HG03196 (cell line): ENCODE results near the gene CHSY1.
"Not testable (repeated sequence)": the region's sequence is repeated elsewhere in the genome, so short reads cannot be mapped to it uniquely, and the experiment has no call there.

Experiments
- ATAC-seq: cut with Tn5 transposase; IDR thresholded peaks from one replicate; pipeline ENCODE4 v1.9.1; 2021; ENCODE audit not compliant: unreplicated experiment

Gene CHSY1, protein sequence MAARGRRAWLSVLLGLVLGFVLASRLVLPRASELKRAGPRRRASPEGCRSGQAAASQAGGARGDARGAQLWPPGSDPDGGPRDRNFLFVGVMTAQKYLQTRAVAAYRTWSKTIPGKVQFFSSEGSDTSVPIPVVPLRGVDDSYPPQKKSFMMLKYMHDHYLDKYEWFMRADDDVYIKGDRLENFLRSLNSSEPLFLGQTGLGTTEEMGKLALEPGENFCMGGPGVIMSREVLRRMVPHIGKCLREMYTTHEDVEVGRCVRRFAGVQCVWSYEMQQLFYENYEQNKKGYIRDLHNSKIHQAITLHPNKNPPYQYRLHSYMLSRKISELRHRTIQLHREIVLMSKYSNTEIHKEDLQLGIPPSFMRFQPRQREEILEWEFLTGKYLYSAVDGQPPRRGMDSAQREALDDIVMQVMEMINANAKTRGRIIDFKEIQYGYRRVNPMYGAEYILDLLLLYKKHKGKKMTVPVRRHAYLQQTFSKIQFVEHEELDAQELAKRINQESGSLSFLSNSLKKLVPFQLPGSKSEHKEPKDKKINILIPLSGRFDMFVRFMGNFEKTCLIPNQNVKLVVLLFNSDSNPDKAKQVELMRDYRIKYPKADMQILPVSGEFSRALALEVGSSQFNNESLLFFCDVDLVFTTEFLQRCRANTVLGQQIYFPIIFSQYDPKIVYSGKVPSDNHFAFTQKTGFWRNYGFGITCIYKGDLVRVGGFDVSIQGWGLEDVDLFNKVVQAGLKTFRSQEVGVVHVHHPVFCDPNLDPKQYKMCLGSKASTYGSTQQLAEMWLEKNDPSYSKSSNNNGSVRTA

DNA sequence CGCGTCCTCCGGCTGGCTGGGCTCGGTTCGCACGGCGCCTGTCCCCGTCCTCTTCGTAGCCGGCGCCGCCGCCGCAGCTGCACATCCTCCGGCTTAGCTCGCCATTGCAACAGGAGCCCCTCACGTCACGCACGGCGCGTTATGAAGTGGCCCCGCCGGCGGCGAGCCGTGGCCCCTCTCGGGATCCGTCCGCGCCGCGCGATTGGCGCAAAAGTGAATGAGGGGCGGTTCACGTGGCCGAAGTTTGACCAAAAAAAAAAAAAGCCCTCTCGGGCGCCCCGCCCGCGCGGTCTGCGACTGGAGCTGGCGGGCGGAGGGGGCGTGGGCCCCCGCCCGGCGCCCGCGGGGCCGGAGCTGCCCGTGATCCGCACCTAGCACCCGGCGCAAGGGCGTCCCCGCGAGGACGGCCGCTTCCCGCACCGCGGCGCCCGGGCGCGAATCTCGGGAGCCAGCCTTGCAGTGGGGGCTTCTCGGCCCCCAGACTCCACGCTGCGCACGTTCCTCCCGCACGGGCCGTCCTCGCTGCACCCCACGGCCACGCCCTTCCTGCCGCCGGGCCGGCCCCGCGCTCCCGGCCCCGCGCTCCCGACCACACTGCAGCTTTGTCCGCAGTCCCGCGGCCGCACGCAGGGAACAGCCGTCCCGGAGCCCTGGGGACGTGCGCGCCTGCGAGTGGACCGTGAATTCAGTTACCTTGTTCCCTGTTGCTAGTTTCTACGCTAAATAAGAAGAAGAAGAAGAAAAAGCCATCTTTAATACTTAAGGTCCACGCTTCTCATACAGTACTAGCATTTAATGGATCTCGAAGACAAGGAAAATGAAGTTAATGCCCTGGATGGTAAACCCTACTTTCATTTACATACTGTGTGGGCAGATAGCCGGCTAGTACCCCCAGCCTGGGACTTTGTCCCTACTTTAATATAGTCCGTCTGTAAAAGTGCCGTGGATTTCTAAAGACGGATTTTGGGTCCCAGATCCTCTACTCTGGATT is at the start of gene CHSY1:
CHSY1 (minus strand) TSS at position 219 of the 991 bp plus-strand sequence. CDS start 592 bp downstream, outside the sequence.
- ATAC-seq, result peak; percentile 63

DNA sequence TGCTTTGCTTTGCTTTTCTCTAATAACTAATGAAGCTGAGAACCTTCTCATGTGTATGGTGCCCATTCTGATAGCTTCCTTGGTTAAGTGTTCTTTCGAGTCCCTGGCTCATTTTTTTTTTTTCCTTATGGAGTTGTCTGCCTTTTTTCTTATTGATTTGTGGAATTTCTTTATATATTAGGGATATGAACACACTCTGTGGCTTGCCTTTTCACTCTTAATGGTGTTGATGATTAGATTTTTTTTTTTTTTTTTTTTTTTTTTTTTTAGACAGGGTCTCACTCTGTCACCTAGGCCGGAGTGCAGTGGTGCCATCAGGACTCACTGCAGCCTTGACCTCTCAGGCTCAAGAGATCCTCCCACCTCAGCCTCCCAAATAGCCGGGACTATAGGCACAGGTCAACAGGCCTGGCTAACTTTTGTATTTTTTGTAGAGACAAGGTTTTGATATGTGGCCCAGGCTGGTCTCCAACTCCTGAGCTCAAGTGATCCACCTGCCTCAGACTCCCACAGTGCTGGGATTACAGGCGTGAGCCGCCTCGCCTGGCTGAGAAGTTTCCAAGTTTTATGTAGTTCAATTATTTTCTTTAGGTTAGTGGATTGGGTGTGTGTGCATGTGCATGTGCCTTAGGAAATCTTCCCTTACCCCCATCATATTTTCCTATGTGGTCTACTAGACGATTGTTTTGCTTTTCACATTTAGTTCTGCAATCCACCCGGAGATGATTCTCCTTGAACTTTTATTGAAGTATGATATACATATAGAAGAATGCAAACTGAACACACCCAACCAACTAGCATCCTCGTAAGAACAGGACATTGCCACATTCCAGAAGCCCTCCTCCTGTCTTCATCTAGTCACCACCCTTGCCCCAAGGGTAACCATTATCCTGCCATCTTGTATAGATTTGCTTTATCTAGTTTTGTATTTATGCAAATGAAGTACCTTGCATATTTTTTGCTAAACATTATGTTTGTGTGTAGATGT is 44.9 kb upstream of the CHSY1 start:
- no peak for ATAC-seq

DNA sequence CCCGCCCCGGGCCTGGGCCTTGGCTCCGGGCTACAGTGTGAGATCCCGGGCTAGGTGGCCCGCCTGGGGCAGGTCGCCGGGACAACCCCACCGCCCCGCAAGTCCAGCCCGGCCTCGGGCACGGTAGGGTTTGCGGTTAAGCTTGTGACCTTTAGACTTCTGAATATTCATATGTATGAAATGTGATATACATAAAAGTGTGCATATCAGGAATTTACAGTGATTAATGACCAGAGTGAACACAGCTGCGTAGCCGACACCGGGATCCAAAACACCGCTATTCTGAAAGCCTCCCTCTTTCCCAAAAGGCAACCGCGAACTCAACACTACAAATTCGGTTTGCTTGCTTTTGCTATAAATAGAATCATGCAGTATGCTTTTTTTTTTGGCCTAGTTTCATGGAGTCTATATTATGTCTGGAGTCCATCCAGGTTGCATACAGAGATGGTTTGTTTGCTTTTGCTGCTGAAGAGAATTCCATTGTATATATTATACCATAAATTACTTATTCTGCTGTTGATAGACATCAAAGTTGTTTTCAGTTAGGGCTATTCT is 43.8 kb upstream of the CHSY1 start:
- no peak for ATAC-seq

DNA sequence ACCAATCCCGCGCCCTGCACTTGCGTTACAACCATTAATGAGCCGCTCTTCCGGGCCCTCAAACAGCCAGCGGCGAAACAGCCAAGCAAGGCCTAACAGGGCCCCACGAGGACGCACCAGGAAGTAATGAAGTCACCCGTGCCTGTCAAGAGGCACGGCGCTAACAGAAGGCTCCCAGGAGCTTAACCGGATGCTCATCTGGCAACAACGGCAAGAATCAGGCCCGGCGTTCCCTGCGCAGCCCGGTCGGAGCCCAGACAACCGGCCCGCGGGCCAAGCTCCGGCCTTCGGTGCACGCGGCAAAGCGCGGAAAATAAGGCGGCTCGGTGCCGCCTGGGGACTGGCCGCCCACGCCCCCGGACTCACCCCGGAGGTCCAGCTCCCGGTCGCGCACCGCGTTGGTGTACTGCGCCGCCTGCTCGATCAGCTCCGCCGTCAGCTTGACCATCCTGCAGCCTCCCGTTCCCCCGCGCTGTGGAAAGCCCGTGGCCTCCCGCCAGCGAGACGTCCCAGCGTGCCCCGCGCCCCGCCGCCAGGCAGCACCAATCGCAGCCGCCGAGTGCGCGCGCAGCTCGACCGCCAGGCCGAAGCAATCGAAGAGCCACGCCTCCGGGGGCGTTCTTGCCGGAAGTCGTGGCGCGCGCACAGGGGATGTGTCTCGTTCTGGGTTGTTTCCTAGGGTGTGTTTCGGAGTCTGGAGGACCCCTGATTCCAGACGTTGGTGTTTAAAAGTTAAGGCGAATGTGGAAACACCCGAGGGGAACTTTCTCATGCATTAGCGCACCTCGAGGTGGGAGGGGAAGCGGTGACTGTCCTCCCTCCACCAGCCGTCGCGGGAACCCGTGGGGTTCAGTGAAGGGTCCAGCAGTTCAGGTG is 43.1 kb upstream of the CHSY1 start, which contains the start of gene SNRPA1:
SNRPA1 (minus strand) TSS at position 518 of the 876 bp plus-strand sequence; CDS start at position 448, 70 bp downstream.
- peak; percentile 79 for ATAC-seq

DNA sequence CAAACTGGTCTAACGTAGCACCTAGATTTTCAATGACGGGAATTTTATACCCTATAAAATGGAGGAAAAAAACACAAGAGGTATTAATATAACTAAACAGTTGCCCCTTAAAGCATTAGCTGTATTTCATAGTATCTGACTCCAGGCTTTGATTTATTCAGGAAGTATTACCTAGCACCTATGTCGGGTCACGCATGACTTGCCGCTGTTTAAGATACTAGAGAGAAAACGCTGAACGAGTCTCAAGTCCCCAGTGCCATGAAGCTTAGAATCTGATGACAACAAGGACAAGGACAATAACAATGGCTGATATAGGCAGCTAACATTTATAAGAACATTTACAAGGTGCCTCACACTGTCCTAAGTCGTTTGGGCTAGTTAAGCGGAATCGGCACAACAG is 41.3 kb upstream of the CHSY1 start:
- ATAC-seq, result no peak

DNA sequence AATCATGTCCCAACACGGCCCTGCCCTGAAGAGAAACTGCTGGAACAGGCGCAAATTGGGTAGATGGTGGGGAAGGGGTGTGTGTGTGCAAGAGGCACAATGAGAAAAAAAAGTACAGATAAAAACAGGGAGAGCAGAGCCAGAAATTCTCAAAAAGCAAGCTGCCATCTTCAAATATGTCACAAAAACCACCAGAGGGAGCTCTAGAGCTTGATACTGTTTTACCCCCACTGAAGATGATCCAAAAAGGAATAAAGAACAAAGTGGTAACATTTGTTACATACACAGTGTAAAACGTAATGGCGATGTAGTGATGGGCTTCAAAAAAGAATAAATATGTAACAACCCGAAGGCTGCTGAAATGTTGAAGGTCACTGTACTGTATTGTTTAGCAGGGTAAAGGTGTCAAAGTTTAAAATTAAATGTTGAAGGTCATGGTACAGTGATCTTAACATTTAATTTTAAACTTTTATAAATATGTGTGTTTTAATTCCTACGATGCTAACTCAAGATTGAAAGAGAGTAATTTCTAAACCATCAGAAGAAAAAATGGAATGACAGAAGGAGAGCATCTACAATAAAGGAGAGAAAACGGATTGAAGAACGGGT is 37.2 kb upstream of the CHSY1 start:
- ATAC-seq, result no peak

DNA sequence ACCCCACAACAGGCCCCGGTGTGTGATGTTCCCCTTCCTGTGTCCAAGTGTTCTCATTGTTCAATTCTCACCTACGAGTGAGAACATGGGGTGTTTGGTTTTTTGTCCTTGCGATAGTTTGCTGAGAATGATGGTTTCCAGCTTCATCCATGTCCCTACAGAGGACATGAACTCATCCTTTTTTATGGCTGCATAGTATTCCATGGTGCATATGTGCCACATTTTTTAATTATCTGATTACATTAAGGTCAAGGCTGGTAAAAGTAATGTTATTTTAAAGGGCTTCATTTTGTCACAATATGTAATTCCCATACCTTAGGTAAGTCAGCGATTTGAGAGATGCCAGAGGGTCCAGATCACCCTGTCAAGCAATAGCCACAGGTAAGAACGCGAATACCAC is 35.5 kb upstream of the CHSY1 start:
- not testable (repeated sequence) for ATAC-seq

DNA sequence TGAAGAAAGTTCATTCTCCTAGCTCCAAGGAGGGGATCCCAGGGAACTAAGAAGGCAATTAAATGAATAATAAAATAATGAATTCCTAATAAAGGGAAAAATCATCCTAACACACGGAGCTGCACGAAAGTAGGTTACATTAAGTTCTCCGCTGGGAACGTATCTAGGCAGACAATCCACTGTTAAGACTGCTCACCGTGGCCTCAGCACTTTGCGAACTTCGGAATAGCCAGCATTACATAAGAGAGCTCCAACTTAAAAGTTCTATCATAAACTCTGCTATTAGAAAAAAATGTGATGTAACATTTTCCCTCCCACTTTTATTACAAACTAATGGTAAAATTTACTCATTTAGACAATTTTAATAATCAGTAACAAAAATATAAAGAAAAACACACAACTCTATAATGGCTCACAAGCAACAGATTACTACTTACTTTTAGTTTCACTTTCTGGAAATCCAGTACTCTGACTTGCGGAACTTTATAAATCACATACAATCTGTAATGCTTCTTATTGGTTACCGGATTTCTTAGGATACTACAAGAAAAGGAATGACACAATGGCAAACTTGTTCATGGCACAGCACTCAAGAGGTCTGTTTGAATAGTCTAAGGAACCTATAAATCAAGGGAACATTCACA is 34.7 kb upstream of the CHSY1 start:
- ATAC-seq, result no peak

DNA sequence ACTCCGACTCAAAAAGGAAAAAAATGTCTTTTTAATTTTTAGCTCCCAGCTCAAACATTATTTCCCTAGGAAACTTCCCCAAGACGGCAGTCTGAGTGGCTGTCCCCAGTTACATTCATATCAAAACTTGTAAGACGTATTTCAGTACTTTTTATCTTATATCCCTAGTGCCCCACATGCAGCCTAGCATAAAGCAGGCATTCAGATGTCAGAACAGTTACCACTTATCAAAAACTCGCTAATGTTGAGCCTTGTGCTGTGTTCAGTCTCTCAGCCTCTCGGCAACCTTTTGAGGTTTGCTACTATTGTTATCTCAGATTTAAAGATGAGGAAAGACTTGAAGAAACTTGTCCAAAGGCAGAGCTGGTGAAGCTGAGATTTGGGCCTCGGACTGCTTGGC is 32.1 kb upstream of the CHSY1 start:
- no peak for ATAC-seq

DNA sequence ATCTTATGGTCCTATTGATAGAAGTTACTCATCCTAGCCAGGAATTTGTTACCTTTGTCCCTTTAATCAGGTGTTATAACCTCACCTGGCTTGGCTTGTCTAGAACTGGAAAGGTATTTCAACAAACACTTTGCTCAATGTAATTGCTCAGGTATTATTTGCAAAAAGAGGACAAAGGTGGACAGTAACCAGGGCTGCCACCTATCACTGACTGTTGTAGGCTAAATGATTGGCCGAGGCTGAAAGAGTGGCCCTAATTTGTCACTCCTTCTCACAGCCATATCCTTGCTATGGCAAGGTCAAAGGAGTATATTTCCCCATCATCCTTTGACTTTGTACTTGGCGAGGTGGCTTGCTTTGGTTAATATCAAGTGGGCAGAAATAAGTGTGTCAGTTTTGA is 28.2 kb upstream of the CHSY1 start:
- no peak for ATAC-seq

DNA sequence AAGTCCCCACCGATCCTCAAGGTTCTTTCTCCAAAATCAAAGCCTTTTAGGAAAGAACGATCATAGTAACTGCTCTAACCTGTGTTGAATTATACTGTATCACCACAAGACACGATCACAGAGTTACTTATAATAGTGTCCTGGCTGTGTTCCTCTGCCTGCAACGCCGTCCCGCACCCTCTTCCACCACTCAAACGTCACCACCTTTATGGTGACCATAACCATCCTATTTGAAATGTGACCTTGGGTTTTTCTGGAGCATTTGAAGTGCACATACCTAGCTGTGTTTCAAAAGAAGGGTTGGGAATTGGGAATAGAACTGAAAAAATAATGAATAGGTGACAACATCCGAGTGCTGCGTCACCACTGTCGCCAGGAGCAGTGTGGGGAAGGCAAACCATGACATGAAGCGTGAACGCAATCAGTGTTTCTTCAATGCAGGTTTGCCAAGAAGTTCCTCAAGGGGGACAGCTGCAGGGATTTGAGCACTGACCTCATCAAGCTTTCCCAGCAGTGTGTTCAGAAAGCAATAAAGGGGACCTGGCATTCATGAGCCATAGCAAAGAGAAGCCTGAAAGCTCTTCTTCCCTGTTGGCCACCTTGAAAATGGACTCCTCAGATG is 26.2 kb upstream of the CHSY1 start:
- ATAC-seq, result no peak

DNA sequence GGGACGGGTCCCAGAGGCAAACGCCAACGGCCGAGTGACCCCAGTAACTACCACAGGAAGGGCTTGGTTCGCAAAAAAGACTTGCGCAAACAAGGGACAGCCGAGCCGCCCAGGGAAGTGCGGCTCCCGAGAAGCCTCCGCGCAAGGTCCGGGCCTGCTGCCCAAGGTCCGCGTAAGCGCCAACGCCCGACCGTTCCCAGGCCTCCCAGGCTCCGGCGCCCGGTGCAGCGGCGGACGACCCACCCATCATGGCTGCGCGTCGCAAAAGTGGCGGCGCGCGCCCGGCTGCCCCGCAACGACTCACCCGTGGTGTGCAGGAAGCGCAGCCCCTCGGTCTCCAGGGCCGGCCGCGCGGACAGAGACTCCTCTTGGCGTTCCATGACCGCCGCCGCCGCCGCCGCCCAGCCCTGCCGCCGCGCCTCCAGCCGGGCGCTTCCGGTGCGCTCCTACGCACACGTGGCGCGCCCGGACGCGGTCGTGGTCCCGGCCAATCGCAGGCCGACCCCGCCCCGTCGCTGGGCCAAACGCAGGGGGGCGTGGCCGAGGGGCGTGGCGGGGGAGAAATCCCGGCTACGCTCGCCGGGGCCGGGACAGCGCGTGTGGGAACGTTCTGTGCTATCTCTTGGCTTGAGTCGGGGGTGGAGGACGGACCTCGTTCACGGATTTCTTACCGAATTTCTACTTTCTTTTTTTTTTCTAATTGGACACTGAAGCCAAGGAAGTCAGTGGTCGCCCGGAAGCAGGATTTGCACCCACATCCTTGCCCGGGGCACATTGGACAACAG is 25.4 kb upstream of the CHSY1 start, which contains the start of gene SELENOS:
SELENOS (minus strand) TSS at position 448 of the 785 bp plus-strand sequence; CDS start at position 380, 68 bp downstream.
- peak; percentile 88 for ATAC-seq

DNA sequence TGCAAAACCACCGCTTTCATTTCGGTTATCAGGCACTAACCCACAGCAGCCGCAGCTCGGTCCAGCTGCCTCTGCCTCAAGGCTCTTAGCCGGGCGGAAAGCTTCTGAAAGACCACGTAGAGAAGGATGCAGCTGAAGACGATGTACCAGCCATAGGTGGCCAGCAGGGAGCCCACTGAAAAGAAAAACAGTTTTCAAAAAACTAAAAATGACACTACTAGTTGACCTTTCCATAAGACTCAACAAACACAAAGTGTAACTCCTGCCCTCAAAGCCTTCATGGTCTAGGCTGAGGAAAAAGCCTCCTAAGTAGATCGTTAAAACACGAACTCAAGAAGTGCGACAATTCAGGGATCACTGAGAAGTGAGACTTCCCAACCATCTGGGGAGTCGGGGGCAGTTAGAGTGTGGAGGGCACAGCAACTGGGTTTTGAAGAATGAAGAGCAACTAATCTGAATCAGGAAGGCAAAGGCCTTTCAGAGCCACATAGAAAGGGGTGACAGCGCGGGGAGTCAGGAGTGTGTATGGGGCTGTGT is 24.7 kb upstream of the CHSY1 start:
- peak; percentile 27 for ATAC-seq

DNA sequence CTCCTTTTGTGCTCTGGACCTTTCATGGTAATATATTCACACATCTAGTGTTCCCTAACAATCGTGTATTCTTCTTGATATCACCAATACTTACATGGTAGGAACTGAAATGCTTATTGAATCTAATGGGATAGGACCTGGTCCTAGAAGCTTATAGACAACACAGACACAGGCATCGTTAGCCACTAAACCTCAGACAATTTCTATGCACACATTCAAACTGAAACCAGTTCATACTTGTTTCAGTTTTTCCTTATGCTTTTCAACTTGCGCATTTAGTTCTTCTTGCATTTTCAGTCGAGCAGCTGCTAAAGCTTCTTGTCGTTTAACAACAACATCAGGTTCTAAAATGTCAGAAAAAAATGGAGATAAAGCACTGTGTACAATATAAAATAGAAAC is 23.2 kb upstream of the CHSY1 start:
- ATAC-seq, result no peak

DNA sequence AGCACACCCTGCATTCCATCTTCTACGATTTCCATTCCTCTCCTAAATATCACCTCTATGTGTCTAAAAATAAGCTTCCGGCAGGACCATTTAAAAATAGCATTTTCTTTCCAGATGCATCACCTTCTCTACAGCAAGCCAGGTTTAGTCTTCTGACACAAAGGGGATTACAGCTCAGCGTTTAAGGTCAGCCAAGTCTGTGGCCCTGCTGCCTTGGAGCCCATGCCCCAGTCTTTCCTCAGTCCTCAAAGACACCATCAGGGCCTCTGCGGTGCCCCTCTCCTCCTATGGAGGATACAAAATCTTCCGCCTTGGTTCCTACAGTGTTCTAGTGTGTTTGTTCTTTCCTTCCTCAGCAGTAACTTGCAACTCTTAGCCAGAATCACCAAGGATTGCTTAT is 21.7 kb upstream of the CHSY1 start:
- ATAC-seq, result no peak

DNA sequence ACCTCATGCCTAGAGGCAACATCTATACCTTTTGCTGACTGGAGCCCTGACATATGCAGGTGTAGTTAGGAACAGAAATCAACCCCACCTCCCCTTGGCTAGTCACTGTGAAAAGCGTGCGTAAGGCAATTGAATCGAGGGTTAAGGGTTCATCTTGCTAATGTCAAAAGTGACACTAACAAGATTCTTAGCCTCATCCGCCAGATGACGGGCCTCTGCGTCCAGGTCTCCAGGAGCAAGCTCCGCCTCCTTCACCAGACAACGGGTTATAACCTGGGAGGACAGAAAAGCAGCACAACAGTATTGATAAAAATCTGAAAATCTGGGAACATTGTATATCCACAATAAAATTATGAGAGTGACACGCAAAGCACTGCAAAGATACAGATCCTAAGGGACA is 20.7 kb upstream of the CHSY1 start:
- no peak for ATAC-seq
